ENCODE results near the gene AKAP10.
"Not testable (repeated sequence)": the region's sequence is repeated elsewhere in the genome, so short reads cannot be mapped to it uniquely, and the experiment has no call there.

AKAP10 gene

GRCh38 chr17:19896679-19897078 lies 80.9 kb downstream of the AKAP10 start:
- H3K4me3 ChIP-seq (ENCODE audit: low read depth, low read length), result no peak overlapping the region
- no peak overlapping the region for H3K14ac ChIP-seq (ENCODE audit: low read length)
- no peak overlapping the region for H2BK5ac ChIP-seq (ENCODE audit: low read depth, low read length, poor library complexity)
- no peak overlapping the region for H3K18ac ChIP-seq (ENCODE audit: low read length)
- H3K4me2 ChIP-seq (ENCODE audit: low read length), result no peak overlapping the region
- H3K4me1 ChIP-seq (ENCODE audit: control insufficient read depth in 1 of 2, insufficient read depth in 2 of 2, low read length in 2 of 2), result no peaks in the 10 kb centered on the region
- no peaks in the 10 kb centered on the region for H3K9me3 ChIP-seq (ENCODE audit: insufficient read depth, low read depth, low read length)
- H2BK12ac ChIP-seq (ENCODE audit: low read length), result no peak overlapping the region
- no peak overlapping the region for H3K9ac ChIP-seq (ENCODE audit: low read length)
- no peak overlapping the region for H4K12ac ChIP-seq (ENCODE audit: low read depth, low read length)
- no peaks in the 10 kb centered on the region for H3K79me1 ChIP-seq (ENCODE audit: low read length)
- H4K8ac ChIP-seq (ENCODE audit: low read depth, low read length), result no peak overlapping the region
- H4K91ac ChIP-seq (ENCODE audit: low read depth, low read length), result no peak overlapping the region
- H2AFZ ChIP-seq (ENCODE audit: insufficient read depth, low read length, poor library complexity), result no peak overlapping the region
- no peak overlapping the region for H2BK120ac ChIP-seq (ENCODE audit: insufficient read depth, low read length, poor library complexity)
- H3K36me3 ChIP-seq (ENCODE audit: control insufficient read depth in 1 of 2, insufficient read depth in 2 of 2, low read length in 2 of 2), result peaks cover 7% of the 10 kb centered on the region in 2 experiments
- H3K27ac ChIP-seq (ENCODE audit: low read depth, low read length), result no peak overlapping the region
- no peaks in the 10 kb centered on the region for H3K79me2 ChIP-seq (ENCODE audit: control insufficient read depth, insufficient read depth, low read length, poor library complexity)
- no peak overlapping the region for H2AK5ac ChIP-seq (ENCODE audit: low read length)
- no peak overlapping the region for H3K4ac ChIP-seq (ENCODE audit: low read depth, low read length)
- no peak overlapping the region for H3K23ac ChIP-seq (ENCODE audit: low read length)
- no CpG with 5 or more reads among the region's 2 CpGs for WGBS (ENCODE audit: extremely low coverage, insufficient coverage, insufficient read length)
- no peaks in the 10 kb centered on the region for H3K27me3 ChIP-seq (ENCODE audit: insufficient read depth, low read length)
- DNase-seq, result no peak

DNA sequence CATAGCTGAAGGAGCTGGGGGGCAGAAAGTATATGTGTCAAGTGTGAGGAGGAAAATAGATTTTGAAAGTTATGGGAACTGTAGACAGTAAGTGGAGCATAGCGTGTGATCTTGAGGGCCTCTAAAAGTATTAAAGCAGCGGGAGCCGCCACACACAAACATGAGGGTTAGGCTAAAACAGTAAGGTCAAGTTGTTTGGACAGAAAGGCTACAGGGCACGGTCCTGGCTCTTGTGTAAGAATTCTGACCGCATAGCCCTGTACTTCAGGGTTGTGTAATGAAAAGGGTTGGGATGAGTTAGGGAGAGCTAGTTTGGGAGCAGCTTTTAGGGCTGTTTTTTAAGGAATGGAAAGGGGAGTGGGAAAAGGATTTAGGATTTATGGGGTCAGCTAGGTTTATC lies 87.1 kb downstream of the AKAP10 start:
- not testable (repeated sequence) for H2BK5ac ChIP-seq (ENCODE audit: low read depth, low read length, poor library complexity); H3K79me1 ChIP-seq (ENCODE audit: low read length)

DNA sequence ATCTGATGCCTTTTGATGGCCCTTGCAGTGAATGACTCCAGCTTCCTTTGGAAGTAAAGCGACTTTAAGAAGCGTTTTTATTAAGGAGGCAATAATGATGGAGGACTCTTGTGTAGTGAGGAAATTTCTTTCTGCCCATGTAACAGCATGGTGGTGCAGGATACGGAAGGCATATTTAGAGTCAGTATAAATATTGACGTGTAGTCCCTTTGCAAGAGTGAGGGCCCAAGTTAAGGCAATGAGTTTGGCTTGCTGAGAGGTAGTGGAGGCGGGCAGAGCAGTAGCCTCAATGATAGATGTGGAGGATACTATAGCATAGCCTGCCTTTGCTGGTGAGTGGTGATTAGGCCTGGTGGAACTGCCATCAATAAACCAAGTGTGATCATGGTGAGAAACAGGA lies 87.6 kb downstream of the AKAP10 start:
- DNase-seq; H2AFZ ChIP-seq (ENCODE audit: insufficient read depth, low read length, poor library complexity); H4K12ac ChIP-seq (ENCODE audit: low read depth, low read length); H3K4me3 ChIP-seq (ENCODE audit: low read depth, low read length); H3K9me3 ChIP-seq (ENCODE audit: insufficient read depth, low read depth, low read length); H2BK12ac ChIP-seq (ENCODE audit: low read length); H3K79me1 ChIP-seq (ENCODE audit: low read length); H4K8ac ChIP-seq (ENCODE audit: low read depth, low read length); H2AK5ac ChIP-seq (ENCODE audit: low read length); H2BK120ac ChIP-seq (ENCODE audit: insufficient read depth, low read length, poor library complexity); H3K18ac ChIP-seq (ENCODE audit: low read length); H3K27ac ChIP-seq (ENCODE audit: low read depth, low read length); H3K79me2 ChIP-seq (ENCODE audit: control insufficient read depth, insufficient read depth, low read length, poor library complexity); H3K36me3 ChIP-seq (ENCODE audit: control insufficient read depth in 1 of 2, insufficient read depth in 2 of 2, low read length in 2 of 2); H3K23ac ChIP-seq (ENCODE audit: low read length); H3K27me3 ChIP-seq (ENCODE audit: insufficient read depth, low read length); H4K91ac ChIP-seq (ENCODE audit: low read depth, low read length); H3K14ac ChIP-seq (ENCODE audit: low read length); H3K4me1 ChIP-seq (ENCODE audit: control insufficient read depth in 1 of 2, insufficient read depth in 2 of 2, low read length in 2 of 2); H3K4me2 ChIP-seq (ENCODE audit: low read length); H2BK5ac ChIP-seq (ENCODE audit: low read depth, low read length, poor library complexity); H3K4ac ChIP-seq (ENCODE audit: low read depth, low read length); H3K9ac ChIP-seq (ENCODE audit: low read length): not testable (repeated sequence)
- WGBS (ENCODE audit: extremely low coverage, insufficient coverage, insufficient read length), result no CpG with 5 or more reads among the region's 5 CpGs

More for the DNA sequence above, 87.1 kb downstream of the AKAP10 start:
- H3K14ac ChIP-seq (ENCODE audit: low read length); H3K9me3 ChIP-seq (ENCODE audit: insufficient read depth, low read depth, low read length); H4K12ac ChIP-seq (ENCODE audit: low read depth, low read length); H4K91ac ChIP-seq (ENCODE audit: low read depth, low read length); H3K36me3 ChIP-seq (ENCODE audit: control insufficient read depth in 1 of 2, insufficient read depth in 2 of 2, low read length in 2 of 2); H3K4me3 ChIP-seq (ENCODE audit: low read depth, low read length); H3K79me2 ChIP-seq (ENCODE audit: control insufficient read depth, insufficient read depth, low read length, poor library complexity); H2BK120ac ChIP-seq (ENCODE audit: insufficient read depth, low read length, poor library complexity); H4K8ac ChIP-seq (ENCODE audit: low read depth, low read length); H3K4me1 ChIP-seq (ENCODE audit: control insufficient read depth in 1 of 2, insufficient read depth in 2 of 2, low read length in 2 of 2); H3K9ac ChIP-seq (ENCODE audit: low read length); H3K18ac ChIP-seq (ENCODE audit: low read length); H3K23ac ChIP-seq (ENCODE audit: low read length); H2AK5ac ChIP-seq (ENCODE audit: low read length); H2BK12ac ChIP-seq (ENCODE audit: low read length); H3K4ac ChIP-seq (ENCODE audit: low read depth, low read length); H3K4me2 ChIP-seq (ENCODE audit: low read length); H2AFZ ChIP-seq (ENCODE audit: insufficient read depth, low read length, poor library complexity); H3K27ac ChIP-seq (ENCODE audit: low read depth, low read length); H3K27me3 ChIP-seq (ENCODE audit: insufficient read depth, low read length): not testable (repeated sequence)
- WGBS (ENCODE audit: extremely low coverage, insufficient coverage, insufficient read length), result no CpG with 5 or more reads among the region's 5 CpGs
- peak; percentile 38 to 51 for DNase-seq

DNA sequence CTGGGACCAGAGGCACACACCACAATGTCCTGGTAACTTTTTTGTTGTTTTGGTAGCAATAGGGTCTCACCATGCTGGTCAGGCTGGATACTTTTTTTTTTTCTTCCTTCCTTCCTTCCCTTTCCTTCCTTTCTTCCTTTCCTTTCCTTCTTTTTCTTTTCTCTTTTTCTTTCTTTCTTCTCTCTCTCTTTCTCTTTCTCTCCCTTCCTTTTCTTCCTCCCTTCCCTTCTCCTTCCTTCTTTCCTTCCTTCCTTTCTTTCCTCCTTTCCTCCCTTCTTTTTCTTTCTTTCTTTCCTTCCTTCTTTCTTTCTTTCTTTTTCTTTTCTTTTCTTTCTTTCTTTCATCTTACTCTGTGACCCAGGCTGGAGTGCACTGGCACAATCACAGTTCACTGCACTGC lies 91.5 kb downstream of the AKAP10 start:
- H2AK5ac ChIP-seq (ENCODE audit: low read length), result no peak overlapping the region
- no peak overlapping the region for H3K4me2 ChIP-seq (ENCODE audit: low read length)
- no peaks in the 10 kb centered on the region for H3K79me2 ChIP-seq (ENCODE audit: control insufficient read depth, insufficient read depth, low read length, poor library complexity)
- no peak overlapping the region for H2BK5ac ChIP-seq (ENCODE audit: low read depth, low read length, poor library complexity)
- H2BK12ac ChIP-seq (ENCODE audit: low read length), result no peak overlapping the region
- no peak overlapping the region for H4K91ac ChIP-seq (ENCODE audit: low read depth, low read length)
- no peak overlapping the region for H3K23ac ChIP-seq (ENCODE audit: low read length)
- no peaks in the 10 kb centered on the region for H3K9me3 ChIP-seq (ENCODE audit: insufficient read depth, low read depth, low read length)
- no peaks in the 10 kb centered on the region for H3K27me3 ChIP-seq (ENCODE audit: insufficient read depth, low read length)
- H2BK120ac ChIP-seq (ENCODE audit: insufficient read depth, low read length, poor library complexity), result no peak overlapping the region
- no peak for DNase-seq
- no peak overlapping the region for H4K8ac ChIP-seq (ENCODE audit: low read depth, low read length)
- H3K4ac ChIP-seq (ENCODE audit: low read depth, low read length), result no peak overlapping the region
- H3K14ac ChIP-seq (ENCODE audit: low read length), result no peak overlapping the region
- H3K4me1 ChIP-seq (ENCODE audit: control insufficient read depth in 1 of 2, insufficient read depth in 2 of 2, low read length in 2 of 2), result peaks cover 0 to 2% of the 10 kb centered on the region in 2 experiments
- H3K18ac ChIP-seq (ENCODE audit: low read length), result no peak overlapping the region
- no peak overlapping the region for H4K12ac ChIP-seq (ENCODE audit: low read depth, low read length)
- H3K27ac ChIP-seq (ENCODE audit: low read depth, low read length), result no peak overlapping the region
- H3K4me3 ChIP-seq (ENCODE audit: low read depth, low read length), result no peak overlapping the region
- H3K36me3 ChIP-seq (ENCODE audit: control insufficient read depth in 1 of 2, insufficient read depth in 2 of 2, low read length in 2 of 2), result no peaks in the 10 kb centered on the region
- H3K79me1 ChIP-seq (ENCODE audit: low read length), result no peaks in the 10 kb centered on the region
- H3K9ac ChIP-seq (ENCODE audit: low read length), result no peak overlapping the region
- H2AFZ ChIP-seq (ENCODE audit: insufficient read depth, low read length, poor library complexity), result no peak overlapping the region
